ENCODE measurements around the gene ENOX2.

DNA sequence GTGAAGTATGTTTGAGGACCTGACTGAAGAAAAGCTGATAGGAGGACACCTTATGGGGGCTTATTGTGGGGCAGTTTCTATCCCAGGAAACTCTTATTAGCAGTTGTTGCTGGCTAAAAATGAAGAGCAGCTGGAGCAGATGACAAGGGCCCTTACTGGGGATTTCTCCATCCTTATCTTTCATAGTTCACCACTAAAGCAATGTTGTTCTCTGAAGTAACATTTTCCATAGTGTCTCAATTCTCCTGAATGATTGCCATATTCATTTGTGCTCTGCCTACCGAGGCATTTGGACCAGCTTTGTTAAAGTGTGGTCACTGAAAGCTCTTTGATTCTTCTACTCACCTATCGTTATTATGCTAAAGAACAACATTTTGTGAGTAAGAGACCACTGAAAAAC, 7.7 kb downstream of the ENOX2 start:
- TF ChIP-seq POLR2A (IDR thresholded peaks at IDR 0.05; ENCODE audit: low read depth, low read length) (no peak), TAF1 (IDR thresholded peaks at IDR 0.05; ENCODE audit: low read depth, low read length) (no peak)
